ENCODE measurements around the gene ACADSB. TPM values are rescaled to one million over a fixed set of nuclear protein-coding genes. Genes with fewer than 3 reads are reported as not detected.

The ACADSB gene
- polyA plus RNA-seq, 1 of the 3 experiments (the other 2 are of a cell fraction) = 5.9 TPM

- no peak overlapping the region for H2AFZ ChIP-seq (ENCODE audit: low read depth)
- no peaks in the 10 kb centered on the region for H4K20me1 ChIP-seq (ENCODE audit: insufficient read depth)
- H3F3A ChIP-seq (replicated peaks; ENCODE audit: insufficient read depth) = no peaks in the 10 kb centered on the region
- WGBS (ENCODE audit: low lambda C conversion rate) = 74% methylated on average over 8 of the region's 8 CpGs
- ChIA-PET POLR2A (no interaction called here), CTCF (interaction anchor here (0.9 to 1.3 kb wide), 2 partner anchors 24 to 387 kb away, joined by 3 read pairs; no protein-coding TSS in a partner anchor)
- H3K9ac ChIP-seq = no peak overlapping the region
- H3K27ac ChIP-seq (ENCODE audit: low read depth in 2 of 2, low read length in 1 of 2) = no peak overlapping the region
- no peaks in the 10 kb centered on the region for H3K4me1 ChIP-seq (ENCODE audit: control insufficient read depth in 1 of 2, insufficient read depth in 2 of 2, low read depth in 1 of 2, low read length in 1 of 2)
- no peaks in the 10 kb centered on the region for H3K9me2 ChIP-seq
- no peaks in the 10 kb centered on the region for H3K27me3 ChIP-seq (ENCODE audit: insufficient read depth)
- no peak overlapping the region for H3K4me3 ChIP-seq (ENCODE audit: low read depth in 2 of 2, low read length in 1 of 2)
- no peak for TF ChIP-seq SMC3 (IDR thresholded peaks at IDR 0.05; ENCODE audit: low read depth, low read length)
- no peak for TF ChIP-seq NRF1 (IDR thresholded peaks at IDR 0.05; ENCODE audit: low read depth, low read length)
- TF ChIP-seq ZBTB33 (IDR thresholded peaks at IDR 0.05; ENCODE audit: borderline replicate concordance, low read depth) = no peak
- TF ChIP-seq REST (IDR thresholded peaks at IDR 0.05; ENCODE audit: low read depth, low read length) = no peak
- TF ChIP-seq IRF3 (IDR thresholded peaks at IDR 0.05; ENCODE audit: low read depth, low read length) = no peak
- no peak for TF ChIP-seq TAF1 (IDR thresholded peaks at IDR 0.05; ENCODE audit: borderline replicate concordance, low read depth, low read length)
- TF ChIP-seq USF2 (IDR thresholded peaks at IDR 0.05; ENCODE audit: borderline replicate concordance, low read depth, low read length) = no peak
- TF ChIP-seq GATA2 (CRISPR knock-in tag; IDR thresholded peaks at IDR 0.05) = no peak
- TF ChIP-seq CHD2 (IDR thresholded peaks at IDR 0.05; ENCODE audit: low read length, partially characterized antibody) = no peak
- TF ChIP-seq POLR2AphosphoS5 (IDR thresholded peaks at IDR 0.05; ENCODE audit: low read depth, low read length) = no peak
- TF ChIP-seq RAD21 (IDR thresholded peaks at IDR 0.05; ENCODE audit: low read length) = no peak
- TF ChIP-seq EP300 (IDR thresholded peaks at IDR 0.05; ENCODE audit: borderline replicate concordance in 1 of 2, low read depth in 1 of 2, low read length in 1 of 2) = no peak
- TF ChIP-seq TCF12 (IDR thresholded peaks at IDR 0.05) = no peak
- no peak for TF ChIP-seq FOSL2 (IDR thresholded peaks at IDR 0.05; ENCODE audit: borderline replicate concordance, low read depth)
- no peak for TF ChIP-seq FOXJ3 (CRISPR knock-in tag; IDR thresholded peaks at IDR 0.05)
- no peak for DNase-seq
- H3K79me2 ChIP-seq (ENCODE audit: insufficient read depth) = no peaks in the 10 kb centered on the region
- peaks cover 6 to 7% of the 10 kb centered on the region in 2 experiments for H3K36me3 ChIP-seq (replicated peaks in 1 of 2; ENCODE audit: control insufficient read depth in 1 of 2, insufficient read depth in 2 of 2, low read length in 1 of 2)
- no peak overlapping the region for H3K4me2 ChIP-seq
- no peaks in the 10 kb centered on the region for H3K9me3 ChIP-seq
These were observed 26.8 kb downstream of the ACADSB start for GRCh38 chr10:123035467-123036086.

Data from SK-N-SH (cell line).